Measurements from ENCODE around the gene NR1I2.

DNA sequence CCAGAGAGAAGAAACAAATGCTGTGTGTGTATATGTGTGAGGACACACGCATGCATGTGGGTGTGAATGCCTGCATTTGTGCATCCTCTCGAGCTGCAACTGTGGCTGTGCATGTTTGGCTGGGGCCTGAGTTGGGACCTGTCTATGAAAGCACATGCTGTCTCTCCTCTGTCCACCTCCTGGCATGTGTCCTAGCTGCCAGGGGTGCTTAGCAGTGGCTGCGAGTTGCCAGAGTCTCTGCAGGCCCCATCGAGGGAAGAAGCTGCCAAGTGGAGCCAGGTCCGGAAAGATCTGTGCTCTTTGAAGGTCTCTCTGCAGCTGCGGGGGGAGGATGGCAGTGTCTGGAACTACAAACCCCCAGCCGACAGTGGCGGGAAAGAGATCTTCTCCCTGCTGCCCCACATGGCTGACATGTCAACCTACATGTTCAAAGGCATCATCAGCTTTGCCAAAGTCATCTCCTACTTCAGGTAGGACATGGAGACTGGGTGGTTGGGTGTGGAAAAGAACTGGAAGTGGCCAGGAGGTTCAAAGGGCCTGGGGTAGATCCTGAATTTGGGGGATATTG lies 30.7 kb downstream of the NR1I2 start:
- TF ChIP-seq EZH2 (IDR thresholded peaks at IDR 0.05; ENCODE audit: borderline replicate concordance, low read depth, low read length, severe bottlenecking) (no peak), POLR2AphosphoS5 (IDR thresholded peaks at IDR 0.05; ENCODE audit: insufficient read depth, low read depth, low read length) (no peak), MYC (IDR thresholded peaks at IDR 0.05; ENCODE audit: low read depth, low read length) (no peak), POLR2A (IDR thresholded peaks at IDR 0.05; ENCODE audit: low read depth, low read length) (no peak), FOS (IDR thresholded peaks at IDR 0.05; ENCODE audit: borderline replicate concordance, insufficient read depth, low read length) (no peak)
- TF ChIP-seq, protein P1, sequence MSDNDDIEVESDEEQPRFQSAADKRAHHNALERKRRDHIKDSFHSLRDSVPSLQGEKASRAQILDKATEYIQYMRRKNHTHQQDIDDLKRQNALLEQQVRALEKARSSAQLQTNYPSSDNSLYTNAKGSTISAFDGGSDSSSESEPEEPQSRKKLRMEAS (IDR thresholded peaks at IDR 0.05; ENCODE audit: insufficient read depth, insufficient read length): no peak
- TF ChIP-seq, protein P2, sequence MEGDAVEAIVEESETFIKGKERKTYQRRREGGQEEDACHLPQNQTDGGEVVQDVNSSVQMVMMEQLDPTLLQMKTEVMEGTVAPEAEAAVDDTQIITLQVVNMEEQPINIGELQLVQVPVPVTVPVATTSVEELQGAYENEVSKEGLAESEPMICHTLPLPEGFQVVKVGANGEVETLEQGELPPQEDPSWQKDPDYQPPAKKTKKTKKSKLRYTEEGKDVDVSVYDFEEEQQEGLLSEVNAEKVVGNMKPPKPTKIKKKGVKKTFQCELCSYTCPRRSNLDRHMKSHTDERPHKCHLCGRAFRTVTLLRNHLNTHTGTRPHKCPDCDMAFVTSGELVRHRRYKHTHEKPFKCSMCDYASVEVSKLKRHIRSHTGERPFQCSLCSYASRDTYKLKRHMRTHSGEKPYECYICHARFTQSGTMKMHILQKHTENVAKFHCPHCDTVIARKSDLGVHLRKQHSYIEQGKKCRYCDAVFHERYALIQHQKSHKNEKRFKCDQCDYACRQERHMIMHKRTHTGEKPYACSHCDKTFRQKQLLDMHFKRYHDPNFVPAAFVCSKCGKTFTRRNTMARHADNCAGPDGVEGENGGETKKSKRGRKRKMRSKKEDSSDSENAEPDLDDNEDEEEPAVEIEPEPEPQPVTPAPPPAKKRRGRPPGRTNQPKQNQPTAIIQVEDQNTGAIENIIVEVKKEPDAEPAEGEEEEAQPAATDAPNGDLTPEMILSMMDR (IDR thresholded peaks at IDR 0.05; ENCODE audit: extremely low read depth in 1 of 2, insufficient read depth in 1 of 2, low read depth in 1 of 2, low read length in 2 of 2): no peak
